LNCAP (cell line): ENCODE results near the gene IPO9.

Source experiments
- CTCF ChIP-seq: fragments of 450-650 bp; IDR thresholded peaks from 2 replicates; pipeline ENCODE4 v1.5.1; 2017; ENCODE audit warnings: mild to moderate bottlenecking

IPO9 gene

GRCh38 chr1:201930803-201931202, 101.8 kb downstream of the IPO9 start:
- TF ChIP-seq CTCF = no peak
